Measurements from ENCODE around the gene ARFGAP2. TPM values are rescaled to one million over a fixed set of nuclear protein-coding genes. Genes with fewer than 3 reads are reported as not detected.

The ARFGAP2 gene
- total RNA-seq, 3 donors from 2014 or later, result 83.7 to 107 (median 106) TPM

DNA sequence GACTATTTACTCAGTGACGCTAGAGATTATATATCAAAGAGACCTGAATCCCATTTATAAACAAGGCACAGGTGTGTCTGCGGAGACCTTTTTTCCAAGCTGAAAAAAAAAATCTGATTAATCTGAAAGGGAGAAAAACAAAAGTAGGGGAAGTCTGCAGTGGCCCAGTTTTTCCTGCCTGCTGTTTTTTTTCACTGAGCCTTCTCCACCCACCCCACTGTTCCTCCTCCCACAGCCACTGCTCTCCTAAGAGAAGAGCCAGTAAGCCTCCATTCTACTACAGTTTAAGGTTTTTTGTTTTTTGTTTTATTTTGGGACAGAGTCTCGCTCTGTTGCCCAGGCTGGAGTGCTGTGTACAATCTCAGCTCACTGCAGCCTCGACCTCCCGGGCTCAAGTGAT is 18.4 kb downstream of the ARFGAP2 start:
- H3K4me1 ChIP-seq (ENCODE audit: low read depth), result peaks cover 7% of the 10 kb centered on the region
- ATAC-seq (no peak), DNase-seq (no peak)
- intact Hi-C loops (cut with DNase I, micrococcal nuclease), result loop anchor here in 1 of 2 donors (10.0 kb wide), 1 partner anchor 243 kb away; the partner anchor contains the start of gene LRP4
- TF ChIP-seq, protein P1, sequence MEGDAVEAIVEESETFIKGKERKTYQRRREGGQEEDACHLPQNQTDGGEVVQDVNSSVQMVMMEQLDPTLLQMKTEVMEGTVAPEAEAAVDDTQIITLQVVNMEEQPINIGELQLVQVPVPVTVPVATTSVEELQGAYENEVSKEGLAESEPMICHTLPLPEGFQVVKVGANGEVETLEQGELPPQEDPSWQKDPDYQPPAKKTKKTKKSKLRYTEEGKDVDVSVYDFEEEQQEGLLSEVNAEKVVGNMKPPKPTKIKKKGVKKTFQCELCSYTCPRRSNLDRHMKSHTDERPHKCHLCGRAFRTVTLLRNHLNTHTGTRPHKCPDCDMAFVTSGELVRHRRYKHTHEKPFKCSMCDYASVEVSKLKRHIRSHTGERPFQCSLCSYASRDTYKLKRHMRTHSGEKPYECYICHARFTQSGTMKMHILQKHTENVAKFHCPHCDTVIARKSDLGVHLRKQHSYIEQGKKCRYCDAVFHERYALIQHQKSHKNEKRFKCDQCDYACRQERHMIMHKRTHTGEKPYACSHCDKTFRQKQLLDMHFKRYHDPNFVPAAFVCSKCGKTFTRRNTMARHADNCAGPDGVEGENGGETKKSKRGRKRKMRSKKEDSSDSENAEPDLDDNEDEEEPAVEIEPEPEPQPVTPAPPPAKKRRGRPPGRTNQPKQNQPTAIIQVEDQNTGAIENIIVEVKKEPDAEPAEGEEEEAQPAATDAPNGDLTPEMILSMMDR (IDR thresholded peaks at IDR 0.05), result no peak
- H3K36me3 ChIP-seq (ENCODE audit: low read depth), result no peaks in the 10 kb centered on the region
- no peaks in the 10 kb centered on the region for H3K9me3 ChIP-seq
- H3K4me3 ChIP-seq, result no peak overlapping the region

DNA sequence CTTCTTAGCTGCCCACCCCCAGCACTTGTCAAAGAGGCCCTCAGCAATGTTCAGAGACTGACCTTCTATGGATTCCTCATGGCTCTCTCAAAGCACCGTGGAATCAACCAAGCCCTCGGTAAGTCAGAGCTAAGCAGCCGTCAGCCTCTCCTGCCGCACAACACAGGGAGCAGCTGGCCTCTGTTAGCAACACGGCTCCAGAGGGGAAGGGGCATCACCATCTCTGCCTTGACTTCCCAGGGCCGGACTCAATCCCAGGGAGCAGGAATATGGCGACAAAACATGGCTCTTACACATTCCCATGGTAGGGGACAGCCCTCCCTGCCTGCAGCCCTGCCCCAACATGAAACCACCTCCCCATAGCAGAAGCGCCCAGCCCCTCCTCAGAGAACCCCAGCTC is 18.9 kb downstream of the ARFGAP2 start:
- DNase-seq, result no peak
- ATAC-seq, result no peak
- H3K4me3 ChIP-seq, result no peak overlapping the region
- TF ChIP-seq, protein P1 (IDR thresholded peaks at IDR 0.05), result no peak
- intact Hi-C loops (cut with DNase I, micrococcal nuclease), result loop anchor here in 1 of 2 donors (10.0 kb wide), 1 partner anchor 243 kb away; the partner anchor contains the start of gene LRP4
- H3K4me1 ChIP-seq (ENCODE audit: low read depth), result peaks cover 11% of the 10 kb centered on the region
- no peaks in the 10 kb centered on the region for H3K9me3 ChIP-seq
- no peaks in the 10 kb centered on the region for H3K36me3 ChIP-seq (ENCODE audit: low read depth)

DNA sequence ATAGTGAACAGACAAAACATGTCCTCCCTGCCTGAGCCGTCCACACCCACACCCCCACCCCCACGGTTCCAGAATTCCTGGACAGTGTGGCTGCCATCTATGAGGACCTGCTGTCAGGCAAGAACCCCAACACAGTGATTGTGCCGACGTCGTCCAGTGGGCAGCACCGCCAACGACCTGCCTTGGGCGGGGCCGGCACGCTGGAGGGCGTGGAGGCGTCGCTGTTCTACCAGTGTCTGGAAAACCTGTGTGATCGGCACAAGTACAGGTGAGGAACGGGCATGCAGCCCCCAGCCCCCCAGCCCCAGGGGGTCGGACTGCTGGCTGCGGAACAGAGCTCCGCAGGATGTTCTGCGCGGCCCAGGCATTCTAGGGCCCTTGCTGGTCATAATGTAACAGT is 19.7 kb downstream of the ARFGAP2 start:
- Histone ChIP-seq H3K4me3 (no peak overlapping the region), H3K9me3 (no peaks in the 10 kb centered on the region), H3K4me1 (ENCODE audit: low read depth) (peaks cover 15% of the 10 kb centered on the region), H3K36me3 (ENCODE audit: low read depth) (no peaks in the 10 kb centered on the region)
- intact Hi-C loops (cut with DNase I, micrococcal nuclease), result loop anchor here in 1 of 2 donors (10.0 kb wide), 1 partner anchor 242 kb away; the partner anchor contains the start of gene LRP4
- no peak for DNase-seq
- ATAC-seq, result no peak
- TF ChIP-seq, protein P1 (IDR thresholded peaks at IDR 0.05), result no peak

DNA sequence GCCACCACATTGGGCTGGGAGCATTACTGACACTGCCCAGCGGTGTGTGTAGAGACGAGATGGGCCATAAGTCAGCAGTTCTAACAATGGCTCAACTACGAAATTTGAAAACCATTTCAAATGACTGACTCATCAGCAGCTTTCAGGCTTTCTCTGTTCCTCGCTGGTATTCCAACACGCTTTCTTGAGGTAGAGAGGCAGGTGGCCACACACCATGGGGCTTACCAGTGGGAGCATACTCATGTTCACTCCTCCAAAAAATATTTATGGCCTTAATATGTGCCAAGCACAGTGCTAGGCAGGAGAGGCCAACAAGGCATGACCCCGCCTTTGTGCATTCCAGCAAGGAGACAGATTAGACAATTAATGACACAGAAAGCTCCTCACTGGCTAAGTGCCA is 20.3 kb downstream of the ARFGAP2 start:
- TF ChIP-seq, protein P1 (IDR thresholded peaks at IDR 0.05), result no peak
- Histone ChIP-seq H3K36me3 (ENCODE audit: low read depth) (no peaks in the 10 kb centered on the region), H3K4me3 (no peak overlapping the region), H3K4me1 (ENCODE audit: low read depth) (peaks cover 15% of the 10 kb centered on the region), H3K9me3 (no peaks in the 10 kb centered on the region)
- no peak for ATAC-seq
- DNase-seq, result no peak
- intact Hi-C loops (cut with DNase I, micrococcal nuclease), result loop anchor here in 1 of 2 donors (10.0 kb wide), 1 partner anchor 242 kb away; the partner anchor contains the start of gene LRP4

DNA sequence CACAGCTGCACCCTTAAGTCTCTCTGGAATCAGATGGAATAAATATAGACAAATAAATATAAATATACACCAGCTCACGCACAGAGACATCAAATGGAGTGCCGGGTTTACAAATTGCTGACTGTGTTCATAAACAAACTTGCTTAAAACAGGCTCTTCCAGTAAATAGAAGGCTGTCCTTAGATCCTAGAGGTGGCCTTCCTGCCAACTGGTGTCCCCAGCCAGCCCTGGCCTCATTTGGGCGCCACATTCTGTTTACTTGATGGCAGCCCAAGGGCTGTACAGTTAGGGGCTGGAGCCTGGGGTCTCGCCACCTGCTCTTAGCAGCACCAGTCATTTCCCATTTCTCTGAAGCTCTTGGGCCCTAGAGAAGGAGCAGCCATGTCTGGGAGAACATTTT is 20.8 kb downstream of the ARFGAP2 start:
- Histone ChIP-seq H3K4me1 (ENCODE audit: low read depth) (peaks cover 15% of the 10 kb centered on the region), H3K36me3 (ENCODE audit: low read depth) (no peaks in the 10 kb centered on the region), H3K9me3 (no peaks in the 10 kb centered on the region), H3K4me3 (no peak overlapping the region)
- intact Hi-C loops (cut with DNase I, micrococcal nuclease), result loop anchor here in 1 of 2 donors (10.0 kb wide), 1 partner anchor 241 kb away; the partner anchor contains the start of gene LRP4
- no peak for ATAC-seq
- TF ChIP-seq, protein P1 (IDR thresholded peaks at IDR 0.05), result no peak
- no peak for DNase-seq

Data from mucosa of descending colon (tissue), 3 donors.